HepG2 (cell line): ENCODE data around the gene DGKG. TPM values are rescaled to one million over a fixed set of nuclear protein-coding genes. Genes with fewer than 3 reads are reported as not detected.

ENCODE experiments used
- ATAC-seq: fragments of 200-7000 bp; cut with Tn5 transposase; 3 replicates; pipeline ENCODE4 v1.9.1; 2020; ENCODE audit warnings: mild to moderate bottlenecking, moderate library complexity
- BruUV-seq: library from RNA; stranded (reverse); fragments of 400-500 nt; replicated peaks from 2 replicates; lab custom pipeline; 2021; lab: Mats Ljungman, UMichigan
- CTCF ChIA-PET: fragments of 300-600 bp; formaldehyde crosslinking; extraction: SDS; loops from one replicate; lab custom pipeline; 2021; ENCODE audit warnings: low total read pairs, inconsistent platforms, low intra/inter-chr PET ratio; lab: Yijun Ruan, JAX
- POLR2A ChIA-PET: fragments of 350-600 bp; sonication (Branson Sonifier 250); formaldehyde crosslinking; loops from one replicate; lab custom pipeline; 2020; ENCODE audit warnings: antibody characterized with exemption, inconsistent platforms; lab: Yijun Ruan, JAX
- DNase-seq: peaks from one replicate; pipeline ENCODE4 v3.0.0-alpha.2; 2015; ENCODE audit warnings: low spot score
- FAIRE-seq: peaks from 3 replicates; lab custom pipeline; 2011; peaks lifted over from hg19 to GRCh38; lab: Jason Lieb, UNC
- H2AFZ ChIP-seq: one replicate; pipeline ENCODE4 v1.6.1; 2011; ENCODE audit warnings: low read length, inconsistent platforms
- H3K27ac ChIP-seq: fragments of 300-600 bp; 3 replicates; pipeline ENCODE4 v1.8.0; 2011; ENCODE audit warnings: mixed run types, mild to moderate bottlenecking, mixed read lengths, low read length, inconsistent platforms; ENCODE audit not compliant: insufficient read depth; ENCODE audit errors: extremely low read length
- H3K27me3 ChIP-seq, 2 experiments: fragments of 200-600 bp in 1 of 2; 2 replicates in 1 of 2; 3 replicates in 1 of 2; pipeline versions ENCODE4 v1.6.0 to v1.8.0; 2011; ENCODE audit warnings: low read length in 2 of 2, mild to moderate bottlenecking in 2 of 2, moderate library complexity in 2 of 2, inconsistent platforms in 1 of 2; ENCODE audit not compliant: insufficient read depth in 2 of 2, control insufficient read depth in 1 of 2
- H3K36me3 ChIP-seq, 2 experiments: fragments of 200-600 bp in 1 of 2; replicated peaks in 1 of 2; 2 replicates in 1 of 2; 3 replicates in 1 of 2; pipeline versions ENCODE4 v1.5.1 to v1.8.0; 2011; ENCODE audit warnings: low read length in 2 of 2, inconsistent platforms in 1 of 2; ENCODE audit not compliant: insufficient read depth in 2 of 2, control insufficient read depth in 1 of 2
- H3K4me1 ChIP-seq: 2 replicates; pipeline ENCODE4 v1.5.1; 2012; ENCODE audit warnings: low read length, inconsistent platforms; ENCODE audit not compliant: insufficient read depth
- H3K4me2 ChIP-seq: 2 replicates; pipeline ENCODE4 v1.6.0; 2011; ENCODE audit warnings: low read depth, low read length, inconsistent platforms
- H3K4me3 ChIP-seq, 3 experiments: fragments of 200-600 bp in 1 of 3; sonication (generic), shearing (Covaris generic) in 1 of 3; replicated peaks in 1 of 3; 2 replicates each; pipeline ENCODE4 v1.5.1; 2011 to 2016; ENCODE audit warnings: low read length in 3 of 3, inconsistent platforms in 2 of 3, low read depth in 2 of 3, mild to moderate bottlenecking in 2 of 3, control low read depth in 1 of 3, mixed read lengths in 1 of 3; ENCODE audit not compliant: insufficient read depth in 1 of 3
- H3K79me2 ChIP-seq: one replicate; pipeline ENCODE4 v1.6.1; 2011; ENCODE audit warnings: low read length, inconsistent platforms; ENCODE audit not compliant: insufficient read depth
- H3K9ac ChIP-seq: 2 replicates; pipeline ENCODE4 v1.6.0; 2011; ENCODE audit warnings: mild to moderate bottlenecking, low read depth, low read length, inconsistent platforms; ENCODE audit not compliant: insufficient read depth
- H3K9me3 ChIP-seq: 2 replicates; pipeline ENCODE4 v1.5.1; 2012; ENCODE audit warnings: mild to moderate bottlenecking, low read length
- H4K20me1 ChIP-seq: 2 replicates; pipeline ENCODE4 v1.6.0; 2011; ENCODE audit warnings: inconsistent platforms, mild to moderate bottlenecking, low read length, moderate library complexity; ENCODE audit not compliant: insufficient read depth
- ARID3A ChIP-seq: IDR thresholded peaks from 2 replicates; pipeline ENCODE4 v1.6.1; 2012; ENCODE audit warnings: low read depth, low read length, improper control_type of control experiment
- ATF7 ChIP-seq, 2 experiments: fragments of 450-650 bp in 1 of 2; sonication (generic) in 1 of 2; formaldehyde crosslinking in 1 of 2; IDR thresholded peaks; 2 replicates each; pipeline versions ENCODE4 v1.4.0 to v1.6.1; 2016 to 2020; ENCODE audit warnings: antibody characterized with exemption in 1 of 2, mild to moderate bottlenecking in 1 of 2, missing genetic modification reagents in 1 of 2
- BCL6 ChIP-seq: IDR thresholded peaks from 2 replicates; pipeline ENCODE4 v1.6.1; 2016; ENCODE audit warnings: missing genetic modification reagents, missing compliant biosample characterization
- EP300 ChIP-seq, 3 experiments: sonication (generic) in 1 of 3; formaldehyde crosslinking in 1 of 3; IDR thresholded peaks; 2 replicates each; pipeline versions ENCODE4 v1.5.1 to v1.6.1; 2011 to 2020; ENCODE audit warnings: low read depth in 2 of 3, low read length in 2 of 3, borderline replicate concordance in 1 of 3, improper control_type of control experiment in 1 of 3, mild to moderate bottlenecking in 1 of 3, missing genetic modification reagents in 1 of 3, moderate library complexity in 1 of 3
- FOSL2 ChIP-seq: sonication (generic); formaldehyde crosslinking; IDR thresholded peaks from 2 replicates; pipeline ENCODE4 v1.4.0; 2020; ENCODE audit warnings: missing genetic modification reagents
- SAP130 ChIP-seq: IDR thresholded peaks from 2 replicates; pipeline ENCODE4 v1.6.1; 2016; ENCODE audit warnings: low read depth
- TEAD3 ChIP-seq: optimal IDR thresholded peaks from 2 replicates; pipeline ENCODE3; 2016; ENCODE audit warnings: borderline replicate concordance
- ZNF432 ChIP-seq: sonication (generic); formaldehyde crosslinking; IDR thresholded peaks from 2 replicates; pipeline ENCODE4 v1.5.0; 2020; ENCODE audit warnings: missing genetic modification reagents, mild to moderate bottlenecking, borderline replicate concordance
- WGBS: methylation state at CpG from one replicate; pipeline ENCODE4 v1.1.6; 2017; ENCODE audit warnings: low lambda C conversion rate; 5-methylcytosine and 5-hydroxymethylcytosine counted together
- in situ Hi-C: cut with HindIII; loops from 2 replicates; pipeline ENCODE4 v1.10.0; 2017; ENCODE audit warnings: low pct_unique_long_range_greater_than_20kb; ENCODE audit not compliant: extremely low pct_ligation_motif_present
- intact Hi-C: fragments of 100-400 bp; cut with micrococcal nuclease; formaldehyde crosslinking; loops from one replicate; pipeline ENCODE4 v1.10.0; 2022; ENCODE audit not compliant: unreplicated experiment
- polyA plus RNA-seq, 8 experiments: library from polyadenylated mRNA; depleted of rRNA in 3 of 8; stranded (reverse) in 7 of 8; unstranded in 1 of 8; fragments of >200 nt; fragmentation: Illumina TruSeq in 4 of 8; extraction: Trizol in 4 of 8; gene quantifications; 2 replicates each; pipeline versions ENCODE4 v1.2.1 to v1.2.3, GENCODE V29; 2011 to 2016; ENCODE audit warnings: low read depth in 4 of 8, missing spikeins in 1 of 8, mixed read lengths in 1 of 8; ENCODE audit not compliant: insufficient read depth in 1 of 8
- total RNA-seq, 5 experiments: library from RNA; depleted of rRNA; stranded (reverse); fragments of >200 nt; fragmentation: Illumina TruSeq; extraction: Trizol; gene quantifications; 2 replicates each; pipeline ENCODE4 v1.2.3, GENCODE V29; 2016; ENCODE audit warnings: low read depth in 1 of 5
- TF ChIP-seq, protein P1 (sequence below): IDR thresholded peaks from 2 replicates; pipeline ENCODE4 v1.4.0; 2020; ENCODE audit warnings: mild to moderate bottlenecking, missing genetic modification reagents

DGKG gene
- total and polyA plus RNA-seq, 2 of the 13 experiments (the other 11 are each of a cell fraction or from before 2014, with no cell fraction given) = 3.8 to 6.2 TPM

DNA sequence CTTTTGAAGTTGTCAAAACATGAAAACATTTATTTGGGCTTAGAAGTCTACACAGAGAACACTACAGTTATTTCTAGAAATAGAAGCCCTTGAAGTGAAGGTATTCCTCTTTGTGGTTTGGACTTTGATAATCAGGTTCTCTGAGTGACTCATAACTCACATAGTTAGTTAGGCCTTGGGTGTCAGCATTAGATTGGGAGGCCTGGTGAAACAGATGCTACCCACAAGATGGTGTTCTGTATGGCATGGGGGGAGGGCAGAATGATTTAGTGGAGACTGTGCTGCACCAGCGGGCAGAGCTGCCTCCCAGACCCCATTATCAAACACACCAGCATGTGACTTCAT lies 144.2 kb downstream of the DGKG start:
- CTCF ChIA-PET = no interaction called here
- POLR2A ChIA-PET = interaction anchor here (1.6 kb wide), 1 partner anchor 9 kb away, joined by 7 read pairs; no protein-coding TSS in a partner anchor
- Histone ChIP-seq H2AFZ (no peak overlapping the region), H4K20me1 (no peaks in the 10 kb centered on the region), H3K4me2 (peak overlapping the region; percentile 23; the same call in 1 of the 2 replicates)
- peak; percentile 76 for DNase-seq
- intact Hi-C loops (no loop called here), in situ Hi-C loops (no loop called here)
- ATAC-seq = peak; percentile 85
- FAIRE-seq = no peak
- TF ChIP-seq SAP130 (CRISPR knock-in tag) (0 out of 2 replicates have a peak, but pooled peaks have one; percentile 16), FOSL2 (peak; percentile 85), ARID3A (peak; percentile 46; the same call in 1 of the 2 replicates), ATF7 (IDR thresholded peaks at IDR 0.05) (no peak), ATF7 (CRISPR knock-in tag; IDR thresholded peaks at IDR 0.05) (no peak), ZNF432 (CRISPR knock-in tag) (no peak), BCL6 (CRISPR knock-in tag) (peak; percentile 19; the same call in 1 of the 2 replicates), TEAD3 (CRISPR knock-in tag) (peak; percentile 65), EP300 (IDR thresholded peaks at IDR 0.05; ENCODE audit: low read depth in 2 of 2, low read length in 2 of 2) (0 out of 4 replicates have a peak, but pooled peaks of 1 of the 2 experiments have one; percentile 15), EP300 (CRISPR knock-in tag; IDR thresholded peaks at IDR 0.05; ENCODE audit: borderline replicate concordance) (no peak)
- TF ChIP-seq, protein P1, sequence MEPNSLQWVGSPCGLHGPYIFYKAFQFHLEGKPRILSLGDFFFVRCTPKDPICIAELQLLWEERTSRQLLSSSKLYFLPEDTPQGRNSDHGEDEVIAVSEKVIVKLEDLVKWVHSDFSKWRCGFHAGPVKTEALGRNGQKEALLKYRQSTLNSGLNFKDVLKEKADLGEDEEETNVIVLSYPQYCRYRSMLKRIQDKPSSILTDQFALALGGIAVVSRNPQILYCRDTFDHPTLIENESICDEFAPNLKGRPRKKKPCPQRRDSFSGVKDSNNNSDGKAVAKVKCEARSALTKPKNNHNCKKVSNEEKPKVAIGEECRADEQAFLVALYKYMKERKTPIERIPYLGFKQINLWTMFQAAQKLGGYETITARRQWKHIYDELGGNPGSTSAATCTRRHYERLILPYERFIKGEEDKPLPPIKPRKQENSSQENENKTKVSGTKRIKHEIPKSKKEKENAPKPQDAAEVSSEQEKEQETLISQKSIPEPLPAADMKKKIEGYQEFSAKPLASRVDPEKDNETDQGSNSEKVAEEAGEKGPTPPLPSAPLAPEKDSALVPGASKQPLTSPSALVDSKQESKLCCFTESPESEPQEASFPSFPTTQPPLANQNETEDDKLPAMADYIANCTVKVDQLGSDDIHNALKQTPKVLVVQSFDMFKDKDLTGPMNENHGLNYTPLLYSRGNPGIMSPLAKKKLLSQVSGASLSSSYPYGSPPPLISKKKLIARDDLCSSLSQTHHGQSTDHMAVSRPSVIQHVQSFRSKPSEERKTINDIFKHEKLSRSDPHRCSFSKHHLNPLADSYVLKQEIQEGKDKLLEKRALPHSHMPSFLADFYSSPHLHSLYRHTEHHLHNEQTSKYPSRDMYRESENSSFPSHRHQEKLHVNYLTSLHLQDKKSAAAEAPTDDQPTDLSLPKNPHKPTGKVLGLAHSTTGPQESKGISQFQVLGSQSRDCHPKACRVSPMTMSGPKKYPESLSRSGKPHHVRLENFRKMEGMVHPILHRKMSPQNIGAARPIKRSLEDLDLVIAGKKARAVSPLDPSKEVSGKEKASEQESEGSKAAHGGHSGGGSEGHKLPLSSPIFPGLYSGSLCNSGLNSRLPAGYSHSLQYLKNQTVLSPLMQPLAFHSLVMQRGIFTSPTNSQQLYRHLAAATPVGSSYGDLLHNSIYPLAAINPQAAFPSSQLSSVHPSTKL (CRISPR knock-in tag) = peak; percentile 36; the same call in 1 of the 2 replicates
- TF ChIP-seq, all 625 proteins: peak for 7
- Histone ChIP-seq H3K4me3 (no peak overlapping the region), H3K9me3 (no peaks in the 10 kb centered on the region), H3K9ac (0 out of 2 replicates have a peak overlapping the region, but pooled peaks have one; percentile 7), H3K27ac (peak overlapping the region; percentile 38), H3K27me3 (no peaks in the 10 kb centered on the region), H3K36me3 (peaks cover 0 to 1% of the 10 kb centered on the region in 2 experiments; a peak in 1 of 5 replicates), H3K4me1 (peaks cover 19% of the 10 kb centered on the region), H3K79me2 (no peaks in the 10 kb centered on the region)
- BruUV-seq = no TSS peak
- WGBS = no CpG with 5 or more reads among the region's 1 CpG
